AG09309 (cell line): ENCODE results near the gene SEPHS2.
"Not testable (repeated sequence)": the region's sequence is repeated elsewhere in the genome, so short reads cannot be mapped to it uniquely, and the experiment has no call there.

ENCODE experiments used
- DNase-seq: peaks from one replicate; pipeline ENCODE4 v3.0.0-alpha.2; 2010; ENCODE audit warnings: low read depth
- H3K4me3 ChIP-seq: 2 replicates; pipeline ENCODE4 v1.5.1; 2011; ENCODE audit warnings: mild to moderate bottlenecking, low read depth, low read length, moderate library complexity; ENCODE audit not compliant: control insufficient read depth
- CTCF ChIP-seq: IDR thresholded peaks from 2 replicates; pipeline ENCODE4 v1.5.1; 2011; ENCODE audit warnings: mild to moderate bottlenecking, low read depth, low read length, inconsistent platforms; ENCODE audit not compliant: insufficient read depth, control insufficient read depth; ENCODE audit errors: missing control alignments

The SEPHS2 gene

GRCh38 chr16:30456302-30456701 lies 10.6 kb upstream of the SEPHS2 start:
- no peak for TF ChIP-seq CTCF
- no peak for DNase-seq
- H3K4me3 ChIP-seq = no peak overlapping the region

GRCh38 chr16:30452709-30453580 lies 7.3 kb upstream of the SEPHS2 start:
- not testable (repeated sequence) for DNase-seq, H3K4me3 ChIP-seq

- TF ChIP-seq CTCF = no peak
These were observed 3.4 kb upstream of the SEPHS2 start for GRCh38 chr16:30449116-30449435.

GRCh38 chr16:30447512-30448226 lies 2.0 kb upstream of the SEPHS2 start:
- H3K4me3 ChIP-seq = no peak overlapping the region
- TF ChIP-seq CTCF = no peak
- DNase-seq = no peak

More at GRCh38 chr16:30449116-30449435, 3.4 kb upstream of the SEPHS2 start:
- DNase-seq = no peak
- no peak overlapping the region for H3K4me3 ChIP-seq

- H3K4me3 ChIP-seq = peak overlapping the region; percentile 68
- no peak for DNase-seq
- no peak for TF ChIP-seq CTCF
These were observed 525 bp upstream of the SEPHS2 start for GRCh38 chr16:30446203-30446595.

- TF ChIP-seq CTCF = no peak
- H3K4me3 ChIP-seq = peak overlapping the region; percentile 68
- no peak for DNase-seq
These were observed 596 bp downstream of the SEPHS2 start for GRCh38 chr16:30445149-30445407.
